Measurements from ENCODE around the gene COG5. TPM values are rescaled to one million over a fixed set of nuclear protein-coding genes. Genes with fewer than 3 reads are reported as not detected.

Gene COG5
- total RNA-seq, 1 experiment from 2014 or later, result 32.2 TPM

- DNase-seq (ENCODE audit: low spot score), result no peak
- no peak overlapping the region for H3K27ac ChIP-seq (ENCODE audit: low read depth, low read length, poor library complexity, severe bottlenecking)
- no peak for TF ChIP-seq EZH2 (IDR thresholded peaks at IDR 0.05; ENCODE audit: borderline replicate concordance, low read depth, low read length, poor library complexity, severe bottlenecking)
- TF ChIP-seq, protein P1, sequence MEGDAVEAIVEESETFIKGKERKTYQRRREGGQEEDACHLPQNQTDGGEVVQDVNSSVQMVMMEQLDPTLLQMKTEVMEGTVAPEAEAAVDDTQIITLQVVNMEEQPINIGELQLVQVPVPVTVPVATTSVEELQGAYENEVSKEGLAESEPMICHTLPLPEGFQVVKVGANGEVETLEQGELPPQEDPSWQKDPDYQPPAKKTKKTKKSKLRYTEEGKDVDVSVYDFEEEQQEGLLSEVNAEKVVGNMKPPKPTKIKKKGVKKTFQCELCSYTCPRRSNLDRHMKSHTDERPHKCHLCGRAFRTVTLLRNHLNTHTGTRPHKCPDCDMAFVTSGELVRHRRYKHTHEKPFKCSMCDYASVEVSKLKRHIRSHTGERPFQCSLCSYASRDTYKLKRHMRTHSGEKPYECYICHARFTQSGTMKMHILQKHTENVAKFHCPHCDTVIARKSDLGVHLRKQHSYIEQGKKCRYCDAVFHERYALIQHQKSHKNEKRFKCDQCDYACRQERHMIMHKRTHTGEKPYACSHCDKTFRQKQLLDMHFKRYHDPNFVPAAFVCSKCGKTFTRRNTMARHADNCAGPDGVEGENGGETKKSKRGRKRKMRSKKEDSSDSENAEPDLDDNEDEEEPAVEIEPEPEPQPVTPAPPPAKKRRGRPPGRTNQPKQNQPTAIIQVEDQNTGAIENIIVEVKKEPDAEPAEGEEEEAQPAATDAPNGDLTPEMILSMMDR (conservative IDR thresholded peaks at IDR 0.05; ENCODE audit: low read depth, low read length), result no peak
- H3K9me3 ChIP-seq (ENCODE audit: low read depth, low read length, poor library complexity, severe bottlenecking), result no peaks in the 10 kb centered on the region
- intact Hi-C loops (cut with micrococcal nuclease; ENCODE audit: unreplicated experiment), result no loop called here
- no TSS peak for BruUV-seq (replicated peaks)
- no peak overlapping the region for H3K4me3 ChIP-seq (ENCODE audit: low read depth, low read length, poor library complexity, severe bottlenecking)
- ChIA-PET POLR2A (ENCODE audit: low non-redundant PET) (no interaction called here), CTCF (no interaction called here)
- H3K4me1 ChIP-seq (ENCODE audit: insufficient read depth, low read length, poor library complexity, severe bottlenecking), result no peaks in the 10 kb centered on the region
- no peaks in the 10 kb centered on the region for H3K36me3 ChIP-seq (ENCODE audit: insufficient read depth, low read length, poor library complexity, severe bottlenecking)
- no peaks in the 10 kb centered on the region for H3K27me3 ChIP-seq (replicated peaks; ENCODE audit: insufficient read depth, low read depth, low read length, poor library complexity)
Measured at GRCh38 chr7:107439025-107439424, 124.7 kb downstream of the COG5 start.

DNA sequence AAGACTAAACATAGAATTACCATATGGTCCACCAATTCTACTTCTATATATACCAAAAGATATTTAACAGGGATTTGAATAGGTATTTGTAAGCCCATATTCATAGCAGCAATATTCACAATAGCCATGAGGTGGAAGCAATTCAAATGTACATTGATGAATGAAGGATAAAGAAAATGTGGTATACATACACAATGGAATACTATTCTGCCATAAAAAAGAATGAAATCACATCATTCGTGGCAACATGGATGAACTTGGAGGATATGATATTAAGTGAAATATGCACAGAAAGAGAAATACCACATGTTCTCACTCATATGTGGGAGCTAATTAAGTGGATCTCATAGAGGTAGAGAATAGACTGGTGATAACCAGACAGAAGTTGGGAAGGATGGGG is 128.0 kb downstream of the COG5 start:
- no peak for DNase-seq (ENCODE audit: low spot score)
- Histone ChIP-seq H3K4me1 (ENCODE audit: insufficient read depth, low read length, poor library complexity, severe bottlenecking) (no peaks in the 10 kb centered on the region), H3K36me3 (ENCODE audit: insufficient read depth, low read length, poor library complexity, severe bottlenecking) (no peaks in the 10 kb centered on the region), H3K4me3 (ENCODE audit: low read depth, low read length, poor library complexity, severe bottlenecking) (no peak overlapping the region), H3K27ac (ENCODE audit: low read depth, low read length, poor library complexity, severe bottlenecking) (no peak overlapping the region), H3K9me3 (ENCODE audit: low read depth, low read length, poor library complexity, severe bottlenecking) (peaks cover 4% of the 10 kb centered on the region), H3K27me3 (replicated peaks; ENCODE audit: insufficient read depth, low read depth, low read length, poor library complexity) (no peaks in the 10 kb centered on the region)
- intact Hi-C loops (cut with micrococcal nuclease; ENCODE audit: unreplicated experiment), result no loop called here
- ChIA-PET CTCF (no interaction called here), POLR2A (ENCODE audit: low non-redundant PET) (no interaction called here)
- BruUV-seq (replicated peaks), result no TSS peak
- TF ChIP-seq, protein P1 (conservative IDR thresholded peaks at IDR 0.05; ENCODE audit: low read depth, low read length), result no peak
- no peak for TF ChIP-seq EZH2 (IDR thresholded peaks at IDR 0.05; ENCODE audit: borderline replicate concordance, low read depth, low read length, poor library complexity, severe bottlenecking)

DNA sequence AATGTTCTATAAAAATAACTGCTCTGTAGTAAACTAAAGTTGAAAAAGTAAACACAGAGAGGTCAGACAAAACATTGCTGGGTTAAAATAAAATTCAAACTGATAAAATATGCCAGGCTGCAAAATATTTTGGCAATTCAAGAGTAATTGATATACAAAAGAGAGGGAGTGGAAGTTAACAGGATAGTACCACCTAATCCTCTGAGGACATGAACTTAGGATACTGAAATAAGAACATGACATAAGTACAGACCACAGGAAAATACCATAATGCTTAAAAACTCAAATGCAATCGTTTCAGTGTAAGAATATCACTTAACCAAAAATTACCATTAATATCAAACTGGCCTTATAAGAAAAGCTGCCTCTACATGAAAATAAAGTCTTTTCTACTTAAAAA is 131.5 kb downstream of the COG5 start:
- intact Hi-C loops (cut with micrococcal nuclease; ENCODE audit: unreplicated experiment), result no loop called here

More for the DNA sequence above, 131.5 kb downstream of the COG5 start:
- Histone ChIP-seq H3K9me3 (ENCODE audit: low read depth, low read length, poor library complexity, severe bottlenecking) (peaks cover 4% of the 10 kb centered on the region), H3K4me1 (ENCODE audit: insufficient read depth, low read length, poor library complexity, severe bottlenecking) (no peaks in the 10 kb centered on the region), H3K27me3 (replicated peaks; ENCODE audit: insufficient read depth, low read depth, low read length, poor library complexity) (no peaks in the 10 kb centered on the region), H3K4me3 (ENCODE audit: low read depth, low read length, poor library complexity, severe bottlenecking) (no peak overlapping the region), H3K36me3 (ENCODE audit: insufficient read depth, low read length, poor library complexity, severe bottlenecking) (no peaks in the 10 kb centered on the region), H3K27ac (ENCODE audit: low read depth, low read length, poor library complexity, severe bottlenecking) (no peak overlapping the region)
- TF ChIP-seq, protein P1 (conservative IDR thresholded peaks at IDR 0.05; ENCODE audit: low read depth, low read length), result no peak
- TF ChIP-seq EZH2 (IDR thresholded peaks at IDR 0.05; ENCODE audit: borderline replicate concordance, low read depth, low read length, poor library complexity, severe bottlenecking), result no peak
- CTCF ChIA-PET, result no interaction called here
- no TSS peak for BruUV-seq (replicated peaks)
- no peak for DNase-seq (ENCODE audit: low spot score)
- POLR2A ChIA-PET (ENCODE audit: low non-redundant PET), result no interaction called here
